GM23338 (cell line): ENCODE measurements around the gene NUP205. TPM values are rescaled to one million over a fixed set of nuclear protein-coding genes. Genes with fewer than 3 reads are reported as not detected.

Experiments used
- ATAC-seq: fragments of 200-7000 bp; cut with Tn5 transposase; 3 replicates; pipeline ENCODE4 v1.9.1; 2020
- DNase-seq: peaks from one replicate; pipeline ENCODE4 v3.0.0-alpha.2; 2015; ENCODE audit warnings: low spot score
- H2AFZ ChIP-seq: fragments of 200-600 bp; sonication (generic); 2 replicates; pipeline ENCODE4 v1.8.0; 2016; ENCODE audit warnings: antibody characterized with exemption, mild to moderate bottlenecking, moderate library complexity
- H3F3A ChIP-seq: fragments of 200-600 bp; sonication (generic); replicated peaks from 2 replicates; pipeline ENCODE4 v1.8.0; 2017; ENCODE audit warnings: antibody characterized with exemption, mixed run types, low read depth
- H3K27ac ChIP-seq: fragments of 200-600 bp; sonication (generic); 2 replicates; pipeline ENCODE4 v1.6.1; 2016; ENCODE audit warnings: low read depth
- H3K27me3 ChIP-seq: fragments of 200-600 bp; sonication (generic); 2 replicates; pipeline ENCODE4 v1.8.0; 2016; ENCODE audit warnings: mild to moderate bottlenecking, mixed run types, moderate library complexity; ENCODE audit not compliant: insufficient read depth
- H3K36me3 ChIP-seq: fragments of 200-600 bp; sonication (generic); 2 replicates; pipeline ENCODE4 v1.8.0; 2016; ENCODE audit warnings: mild to moderate bottlenecking; ENCODE audit not compliant: insufficient read depth
- H3K4me1 ChIP-seq: fragments of 200-600 bp; sonication (generic); 2 replicates; pipeline ENCODE4 v1.8.0; 2016; ENCODE audit warnings: mild to moderate bottlenecking, moderate library complexity; ENCODE audit not compliant: insufficient read depth
- H3K4me2 ChIP-seq: fragments of 200-600 bp; sonication (generic); 2 replicates; pipeline ENCODE4 v1.7.1; 2017; ENCODE audit warnings: mixed run types
- H3K4me3 ChIP-seq: fragments of 200-600 bp; sonication (generic); 2 replicates; pipeline ENCODE4 v1.6.1; 2016; ENCODE audit warnings: mixed run types
- H3K79me2 ChIP-seq: fragments of 200-600 bp; sonication (generic); replicated peaks from 2 replicates; pipeline ENCODE4 v1.8.0; 2017; ENCODE audit warnings: mild to moderate bottlenecking; ENCODE audit not compliant: insufficient read depth
- H3K9me2 ChIP-seq: fragments of 200-600 bp; sonication (generic); 2 replicates; pipeline ENCODE4 v1.8.0; 2017; ENCODE audit not compliant: insufficient read depth
- H4K20me1 ChIP-seq: fragments of 200-600 bp; sonication (generic); replicated peaks from 2 replicates; pipeline ENCODE4 v1.8.0; 2017; ENCODE audit warnings: mild to moderate bottlenecking; ENCODE audit not compliant: insufficient read depth
- H3K27ac Mint-ChIP-seq: 2 replicates; pipeline ENCODE4 v1.8.0; 2020; ENCODE audit warnings: inconsistent platforms, mild to moderate bottlenecking, moderate library complexity, mixed read lengths
- H3K27me3 Mint-ChIP-seq: 3 replicates; pipeline ENCODE4 v1.8.0; 2022; ENCODE audit warnings: low read depth, mild to moderate bottlenecking, moderate library complexity, mixed read lengths, inconsistent platforms; ENCODE audit not compliant: insufficient read depth, poor library complexity
- H3K36me3 Mint-ChIP-seq: 3 replicates; pipeline ENCODE4 v1.8.0; 2021; ENCODE audit warnings: low read depth, mild to moderate bottlenecking, inconsistent platforms, moderate library complexity, mixed read lengths
- H3K4me1 Mint-ChIP-seq: 3 replicates; pipeline ENCODE4 v1.8.0; 2020; ENCODE audit warnings: mild to moderate bottlenecking, inconsistent platforms, mixed read lengths
- H3K4me3 Mint-ChIP-seq: 3 replicates; pipeline ENCODE4 v1.8.0; 2021; ENCODE audit warnings: moderate library complexity, mild to moderate bottlenecking, inconsistent platforms, mixed read lengths
- H3K9me3 Mint-ChIP-seq: 3 replicates; pipeline ENCODE4 v1.8.0; 2020; ENCODE audit warnings: moderate library complexity, mild to moderate bottlenecking, inconsistent platforms, mixed read lengths
- CTCF ChIP-seq, 2 experiments: fragments of 200-600 bp in 1 of 2; sonication (generic) in 1 of 2; conservative IDR thresholded peaks; 2 replicates each; pipeline versions ENCODE4 v1.5.1 to v1.6.1; 2016 to 2017; ENCODE audit warnings: antibody characterized with exemption in 2 of 2, low read depth in 2 of 2, mild to moderate bottlenecking in 2 of 2, moderate library complexity in 1 of 2
- ETS1 ChIP-seq: IDR thresholded peaks from 2 replicates; pipeline ENCODE4 v1.6.1; 2016; ENCODE audit warnings: antibody characterized with exemption
- EZH2phosphoT487 ChIP-seq: fragments of 200-600 bp; sonication (generic); IDR thresholded peaks from one replicate; pipeline ENCODE4 v1.8.1; 2018; ENCODE audit warnings: antibody characterized with exemption; ENCODE audit not compliant: unreplicated experiment
- NANOG ChIP-seq: IDR thresholded peaks from 2 replicates; pipeline ENCODE4 v1.6.1; 2016; ENCODE audit warnings: antibody characterized with exemption, borderline replicate concordance
- POLR2AphosphoS5 ChIP-seq: IDR thresholded peaks from 2 replicates; pipeline ENCODE4 v1.6.1; 2016; ENCODE audit warnings: antibody characterized with exemption, low read depth
- REST ChIP-seq: IDR thresholded peaks from one replicate; pipeline ENCODE4 v1.6.1; 2018; ENCODE audit warnings: antibody characterized with exemption; ENCODE audit not compliant: unreplicated experiment
- STAT1 ChIP-seq: IDR thresholded peaks from one replicate; pipeline ENCODE4 v1.6.1; 2016; ENCODE audit warnings: antibody characterized with exemption; ENCODE audit not compliant: unreplicated experiment
- ZNF331 ChIP-seq: fragments of 250-450 bp; sonication (Bioruptor Pico); IDR thresholded peaks from 2 replicates; pipeline ENCODE4 v1.5.0; 2020; ENCODE audit warnings: low read depth, mild to moderate bottlenecking, moderate library complexity
- polyA plus RNA-seq: library from polyadenylated mRNA; unstranded; fragments of >200 nt; fragmentation: Nextera tagmentation; extraction: Ambion mirVana; gene quantifications from 2 replicates; pipeline ENCODE4 v1.2.1, GENCODE V29; 2016
- total RNA-seq: library from RNA; depleted of rRNA; stranded (reverse); fragments of >200 nt; shearing (Covaris generic); gene quantifications from 2 replicates; pipeline ENCODE4 v1.2.3, GENCODE V29; 2014

NUP205 gene
- total and polyA plus RNA-seq, 2 experiments from 2014 or later = 150 to 212 TPM

GRCh38 chr7:135553346-135553745 is 4.4 kb upstream of the NUP205 start:
- no peaks in the 10 kb centered on the region for H3K27me3 ChIP-seq
- no peaks in the 10 kb centered on the region for H3K9me3 Mint-ChIP-seq
- no peak overlapping the region for H3K4me3 Mint-ChIP-seq
- no peaks in the 10 kb centered on the region for H3K36me3 Mint-ChIP-seq
- H3K27ac Mint-ChIP-seq = peak overlapping the region; percentile 14; the same call in 1 of the 2 replicates
- no peak for TF ChIP-seq NANOG
- no peak overlapping the region for H3K4me3 ChIP-seq
- H3K4me1 ChIP-seq = no peaks in the 10 kb centered on the region
- ATAC-seq = no peak
- no peak overlapping the region for H3K4me2 ChIP-seq
- no peaks in the 10 kb centered on the region for H3K27me3 Mint-ChIP-seq
- no peaks in the 10 kb centered on the region for H3K4me1 Mint-ChIP-seq
- no peaks in the 10 kb centered on the region for H4K20me1 ChIP-seq
- H3K36me3 ChIP-seq = no peaks in the 10 kb centered on the region
- no peaks in the 10 kb centered on the region for H3F3A ChIP-seq
- no peak for DNase-seq
- peak overlapping the region; percentile 63 for H2AFZ ChIP-seq
- peaks cover 6% of the 10 kb centered on the region for H3K79me2 ChIP-seq
- H3K27ac ChIP-seq = no peak overlapping the region
- no peaks in the 10 kb centered on the region for H3K9me2 ChIP-seq

- TF ChIP-seq POLR2AphosphoS5 (no peak), CTCF (conservative IDR thresholded peaks at IDR 0.05; ENCODE audit: low read depth in 2 of 2) (peak; percentile 58 to 68), STAT1 (no peak), REST (no peak), ETS1 (no peak), EZH2phosphoT487 (no peak), ZNF331 (CRISPR knock-in tag) (no peak)
- Histone ChIP-seq H3F3A (peaks cover 3% of the 10 kb centered on the region; the same call in 1 of the 2 replicates), H3K36me3 (no peaks in the 10 kb centered on the region), H4K20me1 (no peaks in the 10 kb centered on the region), H3K4me1 (peaks cover 38% of the 10 kb centered on the region), H3K27ac (peak overlapping the region; percentile 96), H3K4me2 (peak overlapping the region; percentile 74), H3K4me3 (peak overlapping the region; percentile 91), H3K27me3 (no peaks in the 10 kb centered on the region), H3K9me2 (no peaks in the 10 kb centered on the region), H3K79me2 (peaks cover 51% of the 10 kb centered on the region), H2AFZ (0 out of 2 replicates have a peak overlapping the region, but pooled peaks have one; percentile 0)
- Mint-ChIP-seq H3K27ac (no peak overlapping the region), H3K4me3 (no peak overlapping the region), H3K4me1 (peaks cover 26% of the 10 kb centered on the region), H3K9me3 (peaks cover 5% of the 10 kb centered on the region; the same call in 1 of the 3 replicates), H3K36me3 (peaks cover 14% of the 10 kb centered on the region), H3K27me3 (peaks cover 3% of the 10 kb centered on the region)
- DNase-seq (peak; percentile 79), ATAC-seq (peak; percentile 40)
Measured at GRCh38 chr7:135558337-135558767, 635 bp downstream of the NUP205 start.
